ENCODE measurements around the gene CWC25.

- TF ChIP-seq CTCF (IDR thresholded peaks at IDR 0.05) (no peak), POLR2A (IDR thresholded peaks at IDR 0.05) (no peak)
These were observed 35.9 kb downstream of the CWC25 start for GRCh38 chr17:38789185-38789584.

All from adrenal gland (tissue), 5 donors.